OCI-LY3 (cell line): ENCODE results near the gene TEX55.
"Not testable (repeated sequence)": the region's sequence is repeated elsewhere in the genome, so short reads cannot be mapped to it uniquely, and the experiment has no call there.

Experiments used
- H2AFZ ChIP-seq: fragments of 200-600, 300-600 bp; shearing (Covaris generic); 2 replicates; pipeline ENCODE4 v1.6.0; 2014; ENCODE audit warnings: antibody characterized with exemption, low read depth, low read length
- H3K27ac ChIP-seq: fragments of 200-600, 300-600 bp; sonication (generic); 2 replicates; pipeline ENCODE4 v1.5.1; 2014; ENCODE audit warnings: mild to moderate bottlenecking, low read length, moderate library complexity, mixed read lengths
- H3K27me3 ChIP-seq: fragments of 200-600, 300-600 bp; sonication (generic); 2 replicates; pipeline ENCODE4 v1.6.1; 2014; ENCODE audit warnings: low read depth, low read length, mixed read lengths
- H3K36me3 ChIP-seq: fragments of 200-600, 300-600 bp; sonication (generic); replicated peaks from 2 replicates; pipeline ENCODE3; 2014; ENCODE audit warnings: low read depth, low read length, mixed read lengths
- H3K4me1 ChIP-seq: fragments of 300-600, 200-600 bp; sonication (generic); 2 replicates; pipeline ENCODE4 v1.6.1; 2014; ENCODE audit warnings: low read length, mixed read lengths
- H3K4me2 ChIP-seq: fragments of 200-600, 300-600 bp; sonication (generic); 2 replicates; pipeline ENCODE4 v1.6.1; 2014; ENCODE audit warnings: low read length, mixed read lengths
- H3K4me3 ChIP-seq: fragments of 300-600, 200-600 bp; sonication (generic); 2 replicates; pipeline ENCODE4 v1.5.1; 2014; ENCODE audit warnings: antibody characterized with exemption, mild to moderate bottlenecking, low read length, moderate library complexity
- H3K79me2 ChIP-seq: fragments of 300-600, 200-600 bp; shearing (Covaris generic); 2 replicates; pipeline ENCODE4 v1.6.1; 2014; ENCODE audit warnings: mild to moderate bottlenecking, low read length, mixed read lengths
- H3K9ac ChIP-seq: fragments of 300-600, 200-600 bp; shearing (Covaris generic); 2 replicates; pipeline ENCODE4 v1.6.0; 2014; ENCODE audit warnings: mild to moderate bottlenecking, low read length, moderate library complexity
- H3K9me3 ChIP-seq: fragments of 200-600, 300-600 bp; shearing (Covaris generic); 2 replicates; pipeline ENCODE4 v1.6.1; 2014; ENCODE audit warnings: low read length, mixed read lengths; ENCODE audit not compliant: insufficient read depth
- H4K20me1 ChIP-seq: fragments of 200-600, 300-600 bp; sonication (generic); 2 replicates; pipeline ENCODE4 v1.6.1; 2016; ENCODE audit warnings: low read length, mixed read lengths; ENCODE audit not compliant: insufficient read depth
- EZH2phosphoT487 ChIP-seq: fragments of 200-600 bp; shearing (Covaris generic); IDR thresholded peaks from 2 replicates; pipeline ENCODE4 v1.6.1; 2018; ENCODE audit warnings: antibody characterized with exemption, mixed run types, low read depth
- TF ChIP-seq, protein P1 (sequence below): fragments of 200-600, 300-600 bp; sonication (generic); IDR thresholded peaks from 2 replicates; pipeline ENCODE4 v1.5.1; 2014; ENCODE audit warnings: antibody characterized with exemption, low read length, low read depth

The TEX55 gene

DNA sequence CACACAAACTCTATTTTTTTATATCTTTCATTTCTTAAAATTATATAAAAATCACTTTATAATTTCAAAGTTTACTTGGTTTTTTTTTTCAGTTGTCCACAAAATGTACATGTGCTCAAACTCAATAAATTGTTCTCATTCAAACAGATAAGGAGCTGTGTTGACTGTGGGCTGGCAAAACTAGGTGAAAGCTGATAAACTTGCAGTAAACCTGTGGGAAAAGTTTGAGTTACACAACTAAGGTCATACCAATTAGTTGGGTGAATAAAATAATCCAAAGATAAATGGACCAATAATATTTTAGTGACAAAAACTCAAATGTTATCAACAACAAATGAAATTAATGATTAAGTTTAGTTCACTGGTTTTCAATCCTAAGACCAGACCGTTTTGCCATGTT is 14.8 kb downstream of the TEX55 start:
- Histone ChIP-seq H3K9ac (no peak overlapping the region), H3K9me3 (peaks cover 5% of the 10 kb centered on the region; the same call in 1 of the 2 replicates), H3K4me1 (no peaks in the 10 kb centered on the region), H2AFZ (no peak overlapping the region), H3K4me3 (no peak overlapping the region), H3K27ac (no peak overlapping the region), H3K4me2 (no peak overlapping the region), H3K27me3 (no peaks in the 10 kb centered on the region), H4K20me1 (no peaks in the 10 kb centered on the region), H3K36me3 (no peaks in the 10 kb centered on the region), H3K79me2 (no peaks in the 10 kb centered on the region)
- TF ChIP-seq, protein P1, sequence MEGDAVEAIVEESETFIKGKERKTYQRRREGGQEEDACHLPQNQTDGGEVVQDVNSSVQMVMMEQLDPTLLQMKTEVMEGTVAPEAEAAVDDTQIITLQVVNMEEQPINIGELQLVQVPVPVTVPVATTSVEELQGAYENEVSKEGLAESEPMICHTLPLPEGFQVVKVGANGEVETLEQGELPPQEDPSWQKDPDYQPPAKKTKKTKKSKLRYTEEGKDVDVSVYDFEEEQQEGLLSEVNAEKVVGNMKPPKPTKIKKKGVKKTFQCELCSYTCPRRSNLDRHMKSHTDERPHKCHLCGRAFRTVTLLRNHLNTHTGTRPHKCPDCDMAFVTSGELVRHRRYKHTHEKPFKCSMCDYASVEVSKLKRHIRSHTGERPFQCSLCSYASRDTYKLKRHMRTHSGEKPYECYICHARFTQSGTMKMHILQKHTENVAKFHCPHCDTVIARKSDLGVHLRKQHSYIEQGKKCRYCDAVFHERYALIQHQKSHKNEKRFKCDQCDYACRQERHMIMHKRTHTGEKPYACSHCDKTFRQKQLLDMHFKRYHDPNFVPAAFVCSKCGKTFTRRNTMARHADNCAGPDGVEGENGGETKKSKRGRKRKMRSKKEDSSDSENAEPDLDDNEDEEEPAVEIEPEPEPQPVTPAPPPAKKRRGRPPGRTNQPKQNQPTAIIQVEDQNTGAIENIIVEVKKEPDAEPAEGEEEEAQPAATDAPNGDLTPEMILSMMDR: no peak
- no peak for TF ChIP-seq EZH2phosphoT487

DNA sequence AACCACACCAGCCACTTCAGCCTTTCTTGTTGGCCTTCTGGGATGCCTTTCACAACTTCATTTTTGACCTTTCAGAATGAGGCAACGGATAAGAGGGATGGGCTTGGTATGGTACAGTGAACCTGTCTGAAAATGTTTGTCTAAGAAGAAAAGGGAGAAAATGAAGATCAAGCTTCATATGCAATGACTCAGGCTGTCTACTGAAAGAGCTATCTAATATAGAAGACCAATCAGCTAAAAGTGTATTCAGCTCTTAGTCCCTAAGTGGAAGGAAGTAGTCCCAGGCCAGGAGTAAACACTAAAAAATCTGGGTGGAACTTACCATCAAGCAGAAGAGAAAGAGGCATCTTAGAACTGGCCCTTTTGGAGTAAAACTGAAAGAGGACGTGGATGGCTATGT is 15.3 kb downstream of the TEX55 start:
- no peak overlapping the region for H3K27ac ChIP-seq
- H3K36me3 ChIP-seq: no peaks in the 10 kb centered on the region
- no peaks in the 10 kb centered on the region for H4K20me1 ChIP-seq
- TF ChIP-seq, protein P1: no peak
- no peak for TF ChIP-seq EZH2phosphoT487
- no peaks in the 10 kb centered on the region for H3K27me3 ChIP-seq
- H3K9ac ChIP-seq: no peak overlapping the region
- H3K79me2 ChIP-seq: no peaks in the 10 kb centered on the region
- peaks cover 5% of the 10 kb centered on the region; the same call in 1 of the 2 replicates for H3K9me3 ChIP-seq
- no peak overlapping the region for H3K4me2 ChIP-seq
- H2AFZ ChIP-seq: no peak overlapping the region
- no peak overlapping the region for H3K4me3 ChIP-seq
- H3K4me1 ChIP-seq: no peaks in the 10 kb centered on the region

DNA sequence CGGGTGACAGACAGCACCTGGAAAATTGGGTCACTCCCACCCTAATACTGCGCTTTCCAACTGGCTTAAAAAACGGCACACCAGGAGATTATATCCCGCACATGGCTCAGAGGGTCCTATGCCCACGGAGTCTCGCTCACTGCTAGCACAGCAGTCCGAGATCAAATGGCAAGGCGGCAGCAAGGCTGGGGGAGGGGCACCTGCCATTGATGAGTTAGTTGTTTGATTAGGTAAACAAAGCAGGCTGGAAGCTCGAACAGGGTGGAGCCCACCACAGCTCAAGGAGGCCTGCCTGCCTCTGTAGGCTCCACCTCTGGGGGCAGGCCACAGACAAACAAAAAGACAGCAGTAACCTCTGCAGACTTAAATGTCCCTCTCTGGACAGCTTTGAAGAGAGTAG is 18.8 kb downstream of the TEX55 start:
- H3K79me2 ChIP-seq, H3K9ac ChIP-seq, H3K9me3 ChIP-seq, H3K27ac ChIP-seq, H3K4me1 ChIP-seq, H3K4me3 ChIP-seq, H4K20me1 ChIP-seq, H2AFZ ChIP-seq, H3K27me3 ChIP-seq, H3K4me2 ChIP-seq, H3K36me3 ChIP-seq: not testable (repeated sequence)

DNA sequence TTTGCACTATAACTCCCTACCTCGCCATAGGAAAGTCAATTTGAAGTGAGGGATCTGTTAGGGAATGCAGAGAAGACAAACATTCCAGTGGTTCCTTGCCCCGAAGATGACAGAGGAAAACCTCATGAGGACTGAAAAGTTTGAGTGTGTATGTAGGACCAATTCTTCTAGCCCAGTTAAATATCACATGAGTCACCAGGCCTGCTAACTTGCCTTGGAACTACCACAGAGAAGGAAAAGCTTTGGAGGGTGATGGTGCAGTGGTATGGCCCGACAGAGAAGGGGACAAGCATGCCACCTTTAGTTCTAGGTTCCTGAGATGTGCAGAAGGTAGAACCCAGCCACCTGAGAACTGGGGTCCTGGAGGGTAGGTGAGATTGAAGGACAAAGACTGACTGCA is 24.9 kb downstream of the TEX55 start:
- no peak overlapping the region for H3K4me2 ChIP-seq
- no peak for TF ChIP-seq EZH2phosphoT487
- no peak overlapping the region for H3K27ac ChIP-seq
- H4K20me1 ChIP-seq: no peaks in the 10 kb centered on the region
- no peaks in the 10 kb centered on the region for H3K9me3 ChIP-seq
- no peaks in the 10 kb centered on the region for H3K36me3 ChIP-seq
- H3K27me3 ChIP-seq: no peaks in the 10 kb centered on the region
- no peak overlapping the region for H2AFZ ChIP-seq
- H3K4me1 ChIP-seq: peaks cover under 1% of the 10 kb centered on the region; the same call in 1 of the 2 replicates
- H3K4me3 ChIP-seq: no peak overlapping the region
- H3K79me2 ChIP-seq: no peaks in the 10 kb centered on the region
- no peak overlapping the region for H3K9ac ChIP-seq

DNA sequence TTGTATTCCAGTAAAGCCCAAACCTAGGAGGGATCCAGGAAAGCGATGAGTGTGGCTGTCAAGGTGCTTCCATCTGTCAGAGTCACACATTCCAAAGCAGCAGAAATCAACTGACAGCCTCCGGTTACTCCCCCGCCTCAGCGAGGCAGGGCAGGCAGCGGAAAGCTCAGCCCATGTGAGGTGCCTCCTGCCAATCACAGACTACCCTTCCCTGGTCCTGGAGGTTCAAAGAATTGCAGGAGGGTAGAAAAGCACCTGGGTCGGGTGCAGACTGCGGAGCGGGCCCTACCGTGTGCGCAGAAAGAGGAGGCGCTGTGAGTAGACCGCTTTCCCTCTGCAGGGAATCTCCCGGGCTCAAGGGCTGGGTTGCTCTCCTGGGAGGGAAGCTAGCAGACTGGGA is 27.4 kb downstream of the TEX55 start, which contains the start of gene UPK1B:
Gene UPK1B, plus strand, starts transcription at position 274 of the 400 bp plus-strand sequence. CDS start 13,144 bp downstream, outside the sequence.
- Histone ChIP-seq H3K9ac (no peak within 1 kb of the TSS), H3K36me3 (no peaks in the 10 kb centered on the region), H3K4me1 (peaks cover 7% of the 10 kb centered on the region; the same call in 1 of the 2 replicates), H3K27me3 (peaks cover 11% of the 10 kb centered on the region), H3K9me3 (no peaks in the 10 kb centered on the region), H3K4me3 (no peak within 1 kb of the TSS), H3K4me2 (no peak within 1 kb of the TSS), H3K27ac (no peak within 1 kb of the TSS), H4K20me1 (no peaks in the 10 kb centered on the region), H3K79me2 (no peaks in the 10 kb centered on the region), H2AFZ (no peak within 1 kb of the TSS)
- TF ChIP-seq, protein P1: no peak
- no peak for TF ChIP-seq EZH2phosphoT487
